ENCODE measurements around the gene TMED8. TPM values are rescaled to one million over a fixed set of nuclear protein-coding genes. Genes with fewer than 3 reads are reported as not detected.
"Not testable (repeated sequence)": the region's sequence is repeated elsewhere in the genome, so short reads cannot be mapped to it uniquely, and the experiment has no call there.

Gene TMED8
- total RNA-seq, 1 experiment from 2014 or later, result 14.2 TPM

GRCh38 chr14:77337880-77338279 is 39.0 kb downstream of the TMED8 start:
- DNase-seq (ENCODE audit: low spot score), result no peak
- peak; percentile 73 for ATAC-seq
- CTCF ChIA-PET, result interaction anchor here (1.0 to 2.9 kb wide), 2 partner anchors 22 to 186 kb away, joined by 3 to 8 read pairs; no protein-coding TSS in a partner anchor
- POLR2A ChIA-PET, result no interaction called here
- H3K27ac Mint-ChIP-seq, result peak overlapping the region; percentile 96
- H3K27me3 Mint-ChIP-seq (ENCODE audit: low read depth), result no peaks in the 10 kb centered on the region; the same call in 1 of the 2 replicates
- H3K36me3 Mint-ChIP-seq, result peaks cover 24% of the 10 kb centered on the region
- peaks cover 67% of the 10 kb centered on the region for H3K4me1 Mint-ChIP-seq
- H3K4me3 Mint-ChIP-seq, result peak overlapping the region; percentile 41
- H3K9me3 Mint-ChIP-seq, result peaks cover 11% of the 10 kb centered on the region
- no peak for TF ChIP-seq CREM (CRISPR knock-in tag; IDR thresholded peaks at IDR 0.05)

- CTCF ChIA-PET, result interaction anchor here (2.9 kb wide), 1 partner anchor 21 kb away, joined by 8 read pairs; no protein-coding TSS in a partner anchor
- TF ChIP-seq ZNF121 (CRISPR knock-in tag; IDR thresholded peaks at IDR 0.05) (peak; percentile 80), GTF2I (CRISPR knock-in tag; conservative IDR thresholded peaks at IDR 0.05) (peak; percentile 56; the same call in 1 of the 2 replicates)
- H3K27me3 Mint-ChIP-seq (ENCODE audit: low read depth); POLR2A ChIA-PET; H3K4me3 Mint-ChIP-seq; DNase-seq (ENCODE audit: low spot score); ATAC-seq: not testable (repeated sequence)
- Mint-ChIP-seq H3K4me1 (peaks cover 62% of the 10 kb centered on the region), H3K9me3 (peaks cover 11% of the 10 kb centered on the region), H3K27ac (peak overlapping the region; percentile 96), H3K36me3 (peaks cover 24% of the 10 kb centered on the region)
Observed at GRCh38 chr14:77337255-77337654, 39.6 kb downstream of the TMED8 start.

GRCh38 chr14:77335576-77335975 is 41.3 kb downstream of the TMED8 start:
- ChIA-PET POLR2A (no interaction called here), CTCF (interaction anchor here (1.3 to 1.4 kb wide), 2 partner anchors 15 to 19 kb away, joined by 3 to 9 read pairs; partner anchors contain the start of genes GSTZ1 and POMT2)
- ATAC-seq (no peak), DNase-seq (ENCODE audit: low spot score) (no peak)
- Mint-ChIP-seq H3K4me3 (no peak overlapping the region), H3K27ac (peak overlapping the region; percentile 15), H3K27me3 (ENCODE audit: low read depth) (no peaks in the 10 kb centered on the region), H3K9me3 (peaks cover 11% of the 10 kb centered on the region), H3K4me1 (peaks cover 55% of the 10 kb centered on the region), H3K36me3 (peaks cover 8% of the 10 kb centered on the region; the same call in 1 of the 2 replicates)
- no peak for TF ChIP-seq ZNF317 (CRISPR knock-in tag; IDR thresholded peaks at IDR 0.05; ENCODE audit: borderline replicate concordance, low read depth)
- TF ChIP-seq ZBTB43 (CRISPR knock-in tag; IDR thresholded peaks at IDR 0.05), result no peak
- TF ChIP-seq NFYB (CRISPR knock-in tag; conservative IDR thresholded peaks at IDR 0.05; ENCODE audit: low read depth), result no peak
- no peak for TF ChIP-seq TCF7 (CRISPR knock-in tag; IDR thresholded peaks at IDR 0.05; ENCODE audit: low read depth)
- no peak for TF ChIP-seq FOXK1 (CRISPR knock-in tag; IDR thresholded peaks at IDR 0.05)
- no peak for TF ChIP-seq GTF2I (CRISPR knock-in tag; conservative IDR thresholded peaks at IDR 0.05)
- no peak for TF ChIP-seq ZNF281 (CRISPR knock-in tag; IDR thresholded peaks at IDR 0.05)
- TF ChIP-seq TEAD4 (CRISPR knock-in tag; IDR thresholded peaks at IDR 0.05), result no peak
- no peak for TF ChIP-seq ESRRA (CRISPR knock-in tag; IDR thresholded peaks at IDR 0.05; ENCODE audit: borderline replicate concordance)
- TF ChIP-seq ZNF396 (CRISPR knock-in tag; IDR thresholded peaks at IDR 0.05; ENCODE audit: borderline replicate concordance), result no peak
- TF ChIP-seq FOXP1 (CRISPR knock-in tag; IDR thresholded peaks at IDR 0.05; ENCODE audit: borderline replicate concordance), result no peak
- TF ChIP-seq ATF3 (CRISPR knock-in tag; conservative IDR thresholded peaks at IDR 0.05), result no peak

GRCh38 chr14:77329872-77330271 is 47.0 kb downstream of the TMED8 start:
- ChIA-PET CTCF (interaction anchor here (2.9 kb wide), 1 partner anchor 14 kb away, joined by 10 read pairs; no protein-coding TSS in a partner anchor), POLR2A (no interaction called here)
- peaks cover 10% of the 10 kb centered on the region for H3K4me1 Mint-ChIP-seq
- no peak overlapping the region for H3K4me3 Mint-ChIP-seq
- no peak for ATAC-seq
- no peak overlapping the region for H3K27ac Mint-ChIP-seq
- no peaks in the 10 kb centered on the region for H3K9me3 Mint-ChIP-seq
- no peaks in the 10 kb centered on the region for H3K27me3 Mint-ChIP-seq (ENCODE audit: low read depth)
- no peaks in the 10 kb centered on the region for H3K36me3 Mint-ChIP-seq
- DNase-seq (ENCODE audit: low spot score), result no peak
- no peak for TF ChIP-seq JAZF1 (CRISPR knock-in tag; IDR thresholded peaks at IDR 0.05)
- no peak for TF ChIP-seq ZNF138 (CRISPR knock-in tag; conservative IDR thresholded peaks at IDR 0.05)
- no peak for TF ChIP-seq MAX (CRISPR knock-in tag; IDR thresholded peaks at IDR 0.05)
- TF ChIP-seq FOXP1 (CRISPR knock-in tag; IDR thresholded peaks at IDR 0.05; ENCODE audit: borderline replicate concordance), result no peak
- no peak for TF ChIP-seq MYBL2 (CRISPR knock-in tag; IDR thresholded peaks at IDR 0.05)
- TF ChIP-seq FOXJ3 (CRISPR knock-in tag; IDR thresholded peaks at IDR 0.05; ENCODE audit: borderline replicate concordance), result no peak
- no peak for TF ChIP-seq ZNF263 (CRISPR knock-in tag; IDR thresholded peaks at IDR 0.05; ENCODE audit: low read depth)
- TF ChIP-seq ZNF416 (CRISPR knock-in tag; IDR thresholded peaks at IDR 0.05), result no peak
- TF ChIP-seq NFE2L1 (CRISPR knock-in tag; IDR thresholded peaks at IDR 0.05), result no peak
- TF ChIP-seq GRHL2 (CRISPR knock-in tag; IDR thresholded peaks at IDR 0.05; ENCODE audit: insufficient replicate concordance, severe bottlenecking), result no peak
- TF ChIP-seq USF2 (CRISPR knock-in tag; IDR thresholded peaks at IDR 0.05), result no peak

Data from WTC11 (cell line).